GM20000 (cell line): ENCODE data around the gene MEAF6.

Source experiments
- DNase-seq: peaks from one replicate; pipeline ENCODE4 v3.0.0; 2012; ENCODE audit warnings: low spot score
- TF ChIP-seq, protein P1 (sequence below): IDR thresholded peaks from 2 replicates; pipeline ENCODE4 v1.5.1; 2012; ENCODE audit warnings: mild to moderate bottlenecking, control low read depth; ENCODE audit errors: extremely low read depth, missing control alignments

The MEAF6 gene

DNA sequence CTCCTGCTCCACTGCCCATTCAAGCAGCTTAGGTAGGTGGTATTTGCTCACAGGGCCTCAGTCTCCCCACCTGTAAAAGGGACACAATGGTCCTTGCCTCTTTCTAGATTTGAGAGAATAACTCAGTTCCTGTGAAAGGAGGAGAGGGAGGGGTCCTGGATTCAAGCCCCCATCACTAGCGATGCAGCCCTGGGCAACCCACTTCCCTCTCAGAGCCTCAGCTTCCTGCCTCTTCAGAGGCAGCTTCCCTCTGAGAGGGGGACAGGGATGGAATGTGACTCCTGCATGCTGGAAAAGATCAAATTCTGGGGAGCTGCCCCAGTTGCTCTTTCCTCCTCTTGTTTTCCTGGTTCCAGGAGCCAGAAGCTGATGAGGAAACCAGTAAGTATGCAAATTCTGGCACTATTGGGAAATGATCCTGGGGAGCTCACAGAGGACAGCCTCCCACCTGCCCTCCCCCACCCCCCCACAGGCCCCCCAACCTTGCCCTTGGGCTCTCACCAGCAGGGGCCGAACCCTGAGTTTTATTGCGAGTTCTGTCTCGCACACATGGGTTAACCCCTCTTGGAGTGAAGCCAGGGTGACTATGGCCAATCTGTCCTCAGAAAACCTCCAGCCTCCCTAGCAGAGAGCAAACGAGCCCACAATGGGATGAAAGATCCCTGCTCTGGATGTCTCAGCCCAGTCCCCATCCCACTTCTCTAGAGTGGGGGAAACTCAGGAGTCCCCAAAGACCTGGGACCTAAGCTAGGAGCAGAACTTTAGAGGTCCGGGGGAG lies 28.5 kb downstream of the MEAF6 start:
- TF ChIP-seq, protein P1, sequence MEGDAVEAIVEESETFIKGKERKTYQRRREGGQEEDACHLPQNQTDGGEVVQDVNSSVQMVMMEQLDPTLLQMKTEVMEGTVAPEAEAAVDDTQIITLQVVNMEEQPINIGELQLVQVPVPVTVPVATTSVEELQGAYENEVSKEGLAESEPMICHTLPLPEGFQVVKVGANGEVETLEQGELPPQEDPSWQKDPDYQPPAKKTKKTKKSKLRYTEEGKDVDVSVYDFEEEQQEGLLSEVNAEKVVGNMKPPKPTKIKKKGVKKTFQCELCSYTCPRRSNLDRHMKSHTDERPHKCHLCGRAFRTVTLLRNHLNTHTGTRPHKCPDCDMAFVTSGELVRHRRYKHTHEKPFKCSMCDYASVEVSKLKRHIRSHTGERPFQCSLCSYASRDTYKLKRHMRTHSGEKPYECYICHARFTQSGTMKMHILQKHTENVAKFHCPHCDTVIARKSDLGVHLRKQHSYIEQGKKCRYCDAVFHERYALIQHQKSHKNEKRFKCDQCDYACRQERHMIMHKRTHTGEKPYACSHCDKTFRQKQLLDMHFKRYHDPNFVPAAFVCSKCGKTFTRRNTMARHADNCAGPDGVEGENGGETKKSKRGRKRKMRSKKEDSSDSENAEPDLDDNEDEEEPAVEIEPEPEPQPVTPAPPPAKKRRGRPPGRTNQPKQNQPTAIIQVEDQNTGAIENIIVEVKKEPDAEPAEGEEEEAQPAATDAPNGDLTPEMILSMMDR: no peak
- DNase-seq: no peak

DNA sequence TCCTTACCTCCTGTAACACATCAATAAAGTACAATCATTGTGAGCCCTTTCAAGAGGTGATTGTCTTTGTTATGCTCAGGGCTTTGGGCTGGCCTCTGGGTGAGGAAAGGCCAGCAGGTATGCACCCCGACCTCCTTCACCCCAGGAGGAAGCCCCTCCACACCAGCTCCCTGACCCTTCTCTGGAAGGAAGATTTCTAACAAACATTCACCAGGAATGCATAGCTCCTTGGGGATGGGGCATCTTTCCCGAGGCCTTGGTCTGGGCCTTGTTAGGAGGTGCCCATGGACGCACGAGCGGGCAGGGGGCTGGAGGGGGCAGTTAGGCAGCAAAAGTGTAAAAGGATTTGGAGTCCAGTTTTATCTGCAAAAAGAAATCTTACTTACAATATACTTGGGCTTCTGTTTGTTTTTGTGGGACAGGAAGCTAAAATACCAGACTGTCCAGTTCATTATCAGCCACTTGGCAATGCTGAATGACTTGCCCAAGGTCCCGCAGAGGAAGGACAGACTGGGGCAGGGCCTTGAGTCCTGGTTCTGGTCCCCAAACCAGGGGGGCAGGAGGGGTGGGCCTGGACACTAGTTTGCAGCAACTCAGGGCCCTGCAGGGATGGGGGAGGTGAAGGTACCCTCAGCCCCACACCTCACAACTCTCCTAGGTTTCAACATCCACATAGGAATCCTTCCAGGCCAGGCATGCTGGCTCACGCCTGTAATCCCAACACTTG lies 30.1 kb downstream of the MEAF6 start:
- DNase-seq: no peak
- TF ChIP-seq, protein P1: no peak

DNA sequence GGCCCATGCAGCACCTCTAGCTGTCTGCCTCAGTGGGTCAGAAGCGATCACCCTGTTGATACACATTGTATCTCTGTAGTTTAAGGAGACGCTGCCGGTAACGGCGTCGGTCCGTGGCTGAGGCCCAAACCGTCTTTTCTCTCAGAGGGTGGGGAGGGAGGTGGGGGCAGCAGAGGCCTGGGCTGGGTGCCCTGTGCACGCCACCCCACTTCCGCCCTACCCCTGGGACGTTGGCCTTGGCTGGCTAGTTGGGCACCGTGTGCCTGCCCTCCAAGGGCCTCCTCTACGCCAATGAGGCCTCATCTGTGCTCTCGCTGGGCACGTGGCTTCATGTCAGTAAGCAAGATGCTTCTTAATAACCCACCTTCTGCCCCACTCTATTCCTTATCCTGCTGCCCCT lies 30.8 kb downstream of the MEAF6 start:
- TF ChIP-seq, protein P1: no peak
- no peak for DNase-seq

DNA sequence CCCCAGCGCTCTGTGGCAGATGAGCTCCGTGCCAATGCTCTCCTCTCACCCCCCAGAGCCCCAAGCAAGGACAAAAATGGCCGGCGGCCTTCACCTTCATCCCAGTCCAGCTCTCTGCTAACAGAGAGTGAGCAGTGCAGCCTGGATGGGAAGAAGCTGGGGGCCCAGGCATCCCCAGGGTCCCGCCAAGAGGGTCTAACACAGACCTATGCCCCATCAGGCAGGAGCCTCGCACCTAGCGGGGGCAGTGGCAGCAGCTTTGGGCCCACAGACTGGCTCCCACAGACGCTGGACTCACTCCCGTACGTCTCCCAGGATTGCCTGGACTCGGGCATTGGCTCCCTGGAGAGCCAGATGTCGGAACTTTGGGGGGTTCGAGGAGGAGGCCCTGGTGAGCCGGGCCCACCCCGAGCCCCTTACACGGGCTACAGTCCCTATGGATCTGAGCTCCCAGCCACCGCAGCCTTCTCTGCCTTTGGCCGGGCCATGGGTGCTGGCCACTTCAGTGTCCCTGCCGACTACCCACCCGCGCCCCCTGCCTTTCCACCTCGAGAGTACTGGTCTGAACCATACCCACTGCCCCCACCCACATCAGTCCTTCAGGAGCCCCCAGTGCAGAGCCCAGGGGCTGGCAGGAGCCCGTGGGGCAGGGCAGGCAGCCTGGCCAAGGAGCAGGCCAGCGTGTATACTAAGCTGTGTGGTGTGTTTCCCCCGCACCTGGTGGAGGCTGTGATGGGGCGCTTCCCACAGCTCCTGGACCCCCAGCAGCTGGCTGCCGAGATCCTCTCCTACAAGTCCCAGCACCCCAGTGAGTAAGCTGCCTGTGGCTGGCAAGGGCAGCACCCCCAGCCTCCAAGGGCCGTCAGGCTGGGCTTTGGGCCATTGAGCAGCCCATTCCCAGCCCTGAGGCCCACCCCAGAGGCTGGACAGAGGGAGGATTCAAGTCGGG lies 31.5 kb downstream of the MEAF6 start:
- DNase-seq: no peak
- TF ChIP-seq, protein P1: no peak

DNA sequence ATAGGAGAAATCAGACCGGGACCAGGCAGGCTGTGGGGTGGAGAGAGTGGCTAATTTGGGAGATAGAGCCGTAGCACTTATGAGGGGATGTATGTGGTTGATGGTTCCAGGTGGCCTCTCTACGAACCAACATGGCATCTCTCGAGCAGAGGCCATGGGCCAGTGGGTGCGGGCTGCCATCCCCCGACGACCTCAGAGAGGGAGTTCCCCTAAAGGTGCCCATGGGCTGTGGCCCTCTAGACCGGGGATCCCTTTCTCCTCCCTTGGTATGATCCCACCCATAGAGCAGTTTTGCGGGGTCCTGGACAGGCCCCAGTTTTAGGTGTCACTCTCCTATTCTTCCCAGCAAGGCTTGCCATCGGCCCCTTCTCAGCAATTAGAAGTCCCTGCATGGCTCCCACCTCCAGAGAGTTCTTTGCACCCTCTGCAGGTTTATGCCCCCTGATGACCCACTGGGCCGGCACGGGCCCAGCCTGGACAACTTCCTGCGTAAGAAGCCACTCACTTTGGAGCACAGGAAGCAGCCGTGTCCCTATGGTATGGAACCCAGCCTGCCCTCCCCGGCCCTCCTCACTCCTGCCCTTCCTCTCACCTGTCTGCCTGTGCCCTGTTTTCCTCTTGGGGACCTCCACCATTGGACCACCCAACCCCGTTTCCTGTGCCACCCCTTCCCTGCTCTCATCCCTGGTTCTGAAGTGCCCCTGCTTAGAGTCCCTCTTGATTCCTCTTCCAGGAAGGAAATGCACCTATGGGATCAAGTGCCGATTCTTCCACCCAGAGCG lies 32.4 kb downstream of the MEAF6 start:
- no peak for DNase-seq

DNA sequence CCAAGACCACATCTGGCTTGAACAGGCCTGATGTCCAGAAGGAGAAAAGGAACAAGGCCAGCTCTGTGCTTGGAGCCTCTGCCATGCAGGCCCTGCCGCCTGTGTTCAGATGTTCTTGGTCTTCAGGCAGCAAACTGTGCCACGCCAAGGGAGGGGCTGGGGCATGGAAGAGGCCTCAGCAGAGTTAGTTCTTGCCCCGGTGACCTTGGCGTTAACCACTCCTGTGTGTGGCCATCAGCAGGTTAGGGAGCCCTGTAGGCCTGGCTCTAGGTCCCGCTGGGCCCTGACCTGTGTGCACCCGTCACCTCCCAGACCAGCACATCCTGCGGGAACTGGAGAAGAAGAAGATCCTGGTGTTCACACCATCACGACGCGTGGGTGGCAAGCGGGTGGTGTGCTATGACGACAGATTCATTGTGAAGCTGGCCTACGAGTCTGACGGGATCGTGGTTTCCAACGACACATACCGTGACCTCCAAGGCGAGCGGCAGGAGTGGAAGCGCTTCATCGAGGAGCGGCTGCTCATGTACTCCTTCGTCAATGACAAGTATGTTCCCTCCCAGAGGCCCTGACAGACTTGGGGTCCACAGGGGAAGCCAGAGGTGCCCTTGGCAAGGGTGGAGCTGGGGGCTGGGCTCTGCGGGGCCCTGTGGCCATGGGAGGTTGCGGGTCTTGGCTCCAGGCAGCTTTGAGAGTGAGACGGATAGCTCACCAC lies 33.1 kb downstream of the MEAF6 start:
- no peak for DNase-seq
- TF ChIP-seq, protein P1: no peak

More for the DNA sequence above, 32.4 kb downstream of the MEAF6 start:
- TF ChIP-seq, protein P1: no peak
